ENCODE measurements around the gene MLLT3.

The MLLT3 gene

DNA sequence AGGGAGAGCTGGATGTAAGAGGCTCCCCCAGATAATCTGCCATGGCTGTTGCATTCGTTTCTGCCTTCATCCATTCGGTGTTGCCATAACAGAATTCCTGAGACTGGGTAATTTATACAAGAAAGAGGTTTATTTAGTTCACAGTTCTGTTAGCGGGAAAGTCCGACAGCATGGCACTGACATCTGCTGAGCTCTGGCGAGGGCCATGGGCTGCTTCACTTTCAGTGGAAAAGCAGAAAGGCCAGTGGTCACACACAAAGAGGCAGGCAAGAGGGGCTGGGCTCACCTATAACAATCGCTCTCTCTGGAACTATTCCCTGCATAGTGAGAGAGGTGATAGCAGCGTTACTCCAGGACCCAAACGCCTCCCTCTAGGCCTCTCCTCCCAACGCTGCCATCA, 305.9 kb downstream of the MLLT3 start:
- FAIRE-seq (no peak), DNase-seq (ENCODE audit: insufficient read length, low spot score) (no peak)

DNA sequence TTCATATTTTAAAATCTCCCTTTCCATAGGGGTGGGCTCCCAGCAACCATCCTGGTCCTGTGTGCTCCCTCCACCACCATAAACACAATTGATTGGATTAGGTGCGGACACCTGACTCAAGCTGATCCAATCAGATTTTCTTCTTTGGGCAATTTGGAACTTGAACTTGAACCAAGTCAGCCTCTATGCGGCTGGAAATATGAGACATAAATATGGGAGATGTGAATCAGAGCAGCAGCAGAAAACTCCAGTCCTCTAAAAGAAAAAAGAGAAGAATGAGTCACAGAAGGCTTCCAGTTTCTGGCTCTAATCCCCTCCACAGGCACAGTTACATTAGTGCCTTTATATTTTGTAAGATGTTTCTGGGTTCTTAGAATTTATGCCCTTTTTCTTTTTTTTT, 306.6 kb downstream of the MLLT3 start:
- FAIRE-seq = no peak
- DNase-seq (ENCODE audit: insufficient read length, low spot score) = peak; percentile 14

DNA sequence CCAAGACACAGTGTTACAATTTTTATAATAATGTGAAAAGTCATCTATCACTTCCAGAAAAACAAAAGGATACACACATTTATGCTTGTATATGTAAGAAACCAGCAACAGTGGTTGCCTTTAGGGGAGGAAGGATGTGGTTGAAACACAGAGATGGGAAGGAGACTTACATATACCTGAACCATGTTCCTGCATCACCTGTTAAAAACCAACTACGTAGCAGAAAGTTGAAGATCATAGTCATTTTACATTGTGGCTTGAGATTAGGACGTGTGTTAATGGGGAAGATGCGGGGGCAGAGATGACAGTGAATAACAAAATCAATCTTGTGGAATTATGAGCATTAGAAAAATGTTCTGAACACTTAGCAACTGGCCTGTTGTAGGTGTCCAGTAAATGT, 307.3 kb downstream of the MLLT3 start:
- DNase-seq (ENCODE audit: insufficient read length, low spot score) (no peak), FAIRE-seq (no peak)

DNA sequence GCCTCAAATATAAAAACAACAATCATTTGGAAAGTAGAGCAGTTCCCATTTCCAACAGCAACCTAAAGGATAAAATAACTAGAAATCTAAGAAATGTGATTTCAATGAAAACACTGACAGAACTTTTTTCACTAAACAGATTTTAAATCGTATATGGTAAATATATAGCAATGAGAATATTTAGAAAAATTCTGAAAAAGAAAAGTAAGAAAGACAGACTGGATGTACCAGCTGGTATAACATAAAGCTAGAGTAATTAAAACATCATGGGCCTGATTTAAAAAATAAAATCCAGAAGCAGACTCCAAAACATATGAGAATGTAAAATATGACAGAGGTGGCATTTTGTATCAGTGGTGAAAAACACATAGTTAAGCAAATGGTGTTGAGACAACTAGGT, 308.9 kb downstream of the MLLT3 start:
- FAIRE-seq (no peak), DNase-seq (ENCODE audit: insufficient read length, low spot score) (no peak)

DNA sequence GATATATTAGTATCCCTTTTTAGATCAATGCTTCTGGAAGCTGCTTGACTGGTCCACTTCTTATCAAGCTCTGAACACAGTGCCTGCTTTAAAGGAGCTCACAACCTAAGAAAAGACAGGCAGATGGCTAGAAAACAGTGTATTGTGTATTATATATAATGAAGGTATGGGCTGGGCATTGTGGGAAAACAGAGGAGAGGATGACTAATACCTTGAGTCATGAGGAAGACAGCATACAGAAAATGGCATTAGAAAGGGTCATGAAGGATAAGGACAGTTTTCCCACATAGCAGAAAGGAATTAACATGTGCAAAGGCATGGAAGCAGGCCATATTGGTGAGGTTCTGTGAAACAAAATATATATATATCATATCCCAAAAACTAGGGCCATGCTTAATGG, 309.6 kb downstream of the MLLT3 start:
- DNase-seq (ENCODE audit: insufficient read length, low spot score) = no peak
- FAIRE-seq = no peak

DNA sequence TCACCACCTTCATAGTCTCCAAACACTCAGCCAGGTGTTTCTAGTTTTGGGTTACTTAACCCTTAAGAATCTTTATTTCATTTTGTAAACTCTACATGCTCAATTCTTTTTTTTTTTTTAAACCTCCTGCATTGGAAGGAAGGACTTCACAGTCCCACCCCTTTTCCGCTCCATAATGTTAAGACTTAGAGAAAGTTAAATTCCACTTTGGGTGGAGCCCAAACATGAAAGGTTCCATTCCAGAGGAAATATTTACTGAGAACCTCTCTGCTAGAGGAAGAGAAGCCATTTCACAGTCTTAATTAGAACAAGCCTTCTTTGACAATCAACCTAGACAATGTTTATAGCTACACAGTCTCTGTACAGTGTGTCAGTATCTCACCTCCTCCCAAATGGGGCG, 312.3 kb downstream of the MLLT3 start:
- no peak for DNase-seq (ENCODE audit: insufficient read length, low spot score)
- FAIRE-seq = no peak

DNA sequence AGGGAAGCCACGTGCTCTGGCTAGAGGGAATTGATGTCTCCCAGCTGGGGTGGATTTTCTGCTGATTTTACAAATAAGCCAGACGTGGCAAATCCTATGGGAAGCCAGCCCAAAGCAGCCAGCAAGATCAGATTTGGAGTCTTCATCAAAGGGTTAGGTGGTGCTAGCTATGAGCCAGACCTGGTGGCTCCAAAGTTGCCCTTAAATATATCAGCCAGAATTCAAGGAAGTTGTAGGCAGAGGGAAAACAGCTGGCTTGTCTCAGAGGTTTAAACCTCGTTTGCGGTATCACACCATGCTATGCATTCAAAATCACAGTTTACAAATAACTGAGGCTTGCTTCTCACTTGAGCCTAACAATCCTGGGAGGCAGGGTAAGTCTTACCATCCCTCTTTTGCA, 313.2 kb downstream of the MLLT3 start:
- DNase-seq (ENCODE audit: insufficient read length, low spot score) (no peak), FAIRE-seq (no peak)

DNA sequence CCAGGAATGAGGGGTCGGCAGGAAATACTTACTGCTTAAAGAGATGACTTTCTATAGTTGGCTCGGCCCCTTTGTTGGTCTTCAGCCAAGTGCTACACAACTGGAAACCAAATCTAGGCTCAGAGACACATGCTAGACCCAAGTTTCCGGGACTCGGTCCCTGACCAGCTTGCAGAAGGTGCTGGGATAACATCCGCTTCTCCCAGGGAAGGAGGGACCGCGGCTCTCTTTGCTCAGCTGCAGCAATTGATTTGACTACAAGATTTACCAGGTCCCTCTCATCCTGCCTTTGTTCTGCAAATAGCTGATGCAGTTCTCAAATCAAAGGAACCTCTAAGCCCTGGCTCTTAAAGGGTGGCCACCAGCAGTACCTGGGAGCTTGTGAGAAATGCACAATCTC, 314.7 kb downstream of the MLLT3 start:
- FAIRE-seq (no peak), DNase-seq (ENCODE audit: insufficient read length, low spot score) (no peak)

DNA sequence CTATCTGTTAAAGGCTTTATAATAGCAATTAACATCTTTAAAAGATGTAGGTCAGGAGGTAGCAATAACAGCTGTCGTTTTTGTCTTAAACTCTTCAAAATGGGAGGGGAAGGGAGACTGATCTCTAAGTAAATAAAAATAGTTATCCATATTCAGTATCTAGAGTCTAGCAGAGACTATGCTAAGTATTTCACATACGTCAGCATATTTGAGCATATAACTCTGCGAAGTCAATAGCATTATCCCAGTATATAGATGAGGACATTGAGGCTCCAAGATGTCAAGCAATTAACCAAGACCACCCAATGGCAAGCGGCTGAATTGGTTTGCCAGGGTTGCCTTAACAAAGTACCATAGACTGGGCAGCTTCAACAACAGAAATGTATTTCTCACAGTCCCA, 316.8 kb downstream of the MLLT3 start:
- FAIRE-seq (no peak), DNase-seq (ENCODE audit: insufficient read length, low spot score) (no peak)

DNA sequence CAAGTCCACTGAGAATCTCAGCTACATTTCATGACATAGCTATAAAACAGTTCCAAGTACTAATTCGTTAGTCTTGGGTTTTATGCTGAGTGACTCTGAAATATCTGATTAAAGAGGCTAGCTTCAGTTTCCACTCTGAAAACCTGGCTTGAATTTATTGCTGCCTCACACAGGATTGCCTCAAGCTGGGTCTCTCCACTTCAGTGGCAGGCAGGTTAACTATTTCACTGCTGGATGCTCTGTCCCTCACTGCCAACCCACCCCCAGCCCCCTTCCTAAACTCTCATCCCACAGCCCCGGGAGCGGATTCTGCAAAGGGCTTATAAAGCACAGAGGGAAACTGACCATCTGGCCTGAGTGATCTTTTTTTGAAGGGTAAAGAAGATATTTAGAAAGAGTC, 318.3 kb downstream of the MLLT3 start:
- DNase-seq (ENCODE audit: insufficient read length, low spot score) = no peak
- no peak for FAIRE-seq

DNA sequence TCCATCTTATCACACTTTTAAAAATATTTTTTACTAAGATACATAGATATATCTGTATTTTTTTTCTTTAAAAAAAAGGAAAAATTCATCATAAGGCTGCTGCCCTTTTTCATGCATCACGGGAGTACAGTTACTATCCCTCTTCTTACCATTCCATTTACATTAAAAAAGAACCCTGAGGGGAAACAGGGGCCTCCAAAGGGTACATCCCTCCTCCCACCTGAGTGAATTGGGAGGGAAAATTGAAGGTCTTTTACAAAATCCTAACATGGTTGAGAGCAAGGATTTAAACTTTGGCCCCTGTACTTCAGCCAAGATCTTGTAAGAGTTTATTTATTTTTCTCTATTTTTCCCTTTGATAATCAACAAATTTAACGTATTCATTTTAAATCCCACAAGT, 319.2 kb downstream of the MLLT3 start:
- no peak for FAIRE-seq

DNA sequence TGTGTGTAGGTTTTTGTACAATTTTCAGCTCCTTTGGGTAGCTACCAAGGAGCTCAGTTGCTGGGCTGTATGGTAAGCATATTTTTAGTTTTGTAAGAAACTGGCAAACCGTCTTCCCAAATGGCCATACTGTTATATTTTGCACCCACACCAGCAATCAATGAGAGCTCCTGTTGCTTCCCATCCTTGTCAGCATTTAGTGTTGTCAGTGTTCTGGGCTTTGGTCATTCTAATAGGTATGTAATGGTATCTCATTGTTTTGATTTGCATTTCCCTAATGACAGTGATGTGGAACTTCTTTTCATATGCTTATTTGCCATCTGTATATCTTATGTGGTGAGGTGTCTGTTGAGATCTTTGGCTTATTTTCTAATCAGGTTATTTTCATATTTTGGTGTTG, 320.1 kb downstream of the MLLT3 start:
- DNase-seq (ENCODE audit: insufficient read length, low spot score) (no peak), FAIRE-seq (no peak)

More for the DNA sequence above, 319.2 kb downstream of the MLLT3 start:
- DNase-seq (ENCODE audit: insufficient read length, low spot score) = no peak

DNA sequence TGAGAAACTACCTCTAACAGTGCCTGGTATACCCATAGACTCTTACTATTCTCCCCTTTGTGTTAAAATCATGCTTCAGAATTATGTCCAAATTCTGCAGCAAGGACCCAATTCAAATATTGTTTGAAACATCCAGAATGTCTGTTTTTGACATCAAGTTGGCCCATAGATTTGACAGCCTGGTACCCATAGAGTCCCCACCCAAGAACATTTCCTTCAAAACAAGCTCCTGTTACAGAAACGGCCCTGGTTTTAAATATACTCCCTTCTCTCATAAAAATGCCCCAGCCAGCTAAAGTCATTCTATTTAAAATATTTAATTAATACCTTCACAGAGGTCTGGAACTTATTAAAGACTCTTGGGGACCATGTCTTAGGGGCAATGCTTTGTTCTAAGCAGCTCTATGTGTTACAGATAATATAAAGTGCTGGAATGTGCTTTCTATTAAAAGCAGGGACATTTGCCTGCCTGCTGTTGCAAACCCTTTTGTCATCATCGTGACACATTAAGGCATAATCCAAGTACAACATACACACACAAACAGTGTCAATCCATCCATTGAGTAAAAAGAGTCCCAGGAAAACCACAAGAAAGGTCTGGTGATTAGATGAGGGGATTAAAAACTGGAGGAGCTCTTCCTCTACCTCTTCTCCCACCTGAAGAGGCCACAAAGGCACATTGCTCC, 321.7 kb downstream of the MLLT3 start:
- DNase-seq (ENCODE audit: insufficient read length, low spot score) = no peak
- FAIRE-seq = no peak

DNA sequence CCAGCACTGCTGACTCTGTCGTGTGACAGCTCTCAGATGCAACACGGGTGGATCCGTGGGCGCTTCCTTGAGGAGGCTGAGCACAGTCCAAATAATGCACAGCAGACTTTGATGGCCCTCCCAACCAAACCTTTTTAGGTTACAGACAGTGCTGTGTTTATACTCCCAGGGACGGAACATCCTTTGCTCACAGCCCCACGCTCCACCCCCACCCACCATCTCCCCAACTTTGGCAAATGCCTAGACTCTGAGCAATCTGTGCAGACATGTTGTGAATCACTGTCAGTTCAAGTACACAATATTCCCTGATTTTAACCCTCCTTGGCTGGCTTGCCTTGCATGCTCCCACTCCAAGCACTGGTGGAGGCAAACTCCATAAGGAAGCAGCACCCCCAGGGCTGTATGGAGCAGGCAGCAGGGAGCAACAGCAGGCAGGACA, 324.6 kb downstream of the MLLT3 start:
- FAIRE-seq (no peak), DNase-seq (ENCODE audit: insufficient read length, low spot score) (no peak)

DNA sequence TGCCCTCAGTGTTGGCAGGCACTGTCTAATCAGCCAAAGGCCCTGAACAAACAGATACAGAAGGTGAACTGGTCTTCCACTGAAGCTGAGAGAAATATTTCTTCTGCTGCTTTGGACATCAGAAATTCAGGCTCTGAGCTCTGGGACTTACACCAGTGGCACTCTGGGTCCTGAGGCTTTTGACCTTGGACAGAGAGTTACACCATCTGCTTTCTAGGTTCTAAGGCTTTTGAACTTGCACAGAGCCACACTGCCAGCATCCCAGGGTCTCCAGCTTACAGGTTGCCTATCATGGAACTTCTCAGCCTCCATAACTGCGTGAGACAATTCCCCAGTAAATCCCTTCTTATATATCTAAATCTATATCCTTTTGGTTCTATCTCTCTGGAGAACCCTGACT, 326.7 kb downstream of the MLLT3 start:
- FAIRE-seq (no peak), DNase-seq (ENCODE audit: insufficient read length, low spot score) (no peak)

DNA sequence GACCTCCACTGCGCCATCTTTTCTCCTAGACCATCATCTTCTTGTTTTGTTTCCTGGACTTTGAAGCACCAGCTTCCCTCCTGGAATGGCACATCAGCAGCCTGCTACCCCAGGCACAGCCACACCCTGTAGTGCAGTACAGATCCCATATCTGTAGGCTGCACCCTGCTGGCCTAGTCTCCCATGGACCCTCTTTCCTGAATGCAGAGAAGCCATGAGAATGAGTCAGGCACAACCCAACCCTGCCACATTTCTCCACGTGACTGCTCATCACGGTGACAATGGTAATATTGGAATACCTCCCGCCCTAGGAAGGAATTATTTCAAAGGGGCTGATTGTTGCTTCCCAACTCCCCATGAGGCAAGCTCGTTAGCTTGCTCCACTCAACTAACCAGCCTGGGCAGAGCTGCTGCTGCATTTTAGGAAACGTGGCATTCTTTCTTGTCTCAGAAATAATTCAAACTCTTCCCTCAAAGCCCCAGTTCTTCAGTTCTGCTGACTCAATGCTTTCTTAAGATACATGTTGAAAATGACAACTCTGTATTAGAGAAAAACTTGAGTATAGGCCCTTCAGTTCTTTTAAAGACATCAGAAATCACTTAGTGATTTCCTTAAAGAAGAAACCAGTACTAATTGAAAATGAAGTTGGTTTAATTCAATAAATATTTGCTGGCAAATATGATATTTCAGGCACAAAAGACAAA, 328.1 kb downstream of the MLLT3 start:
- FAIRE-seq (no peak), DNase-seq (ENCODE audit: insufficient read length, low spot score) (no peak)

DNA sequence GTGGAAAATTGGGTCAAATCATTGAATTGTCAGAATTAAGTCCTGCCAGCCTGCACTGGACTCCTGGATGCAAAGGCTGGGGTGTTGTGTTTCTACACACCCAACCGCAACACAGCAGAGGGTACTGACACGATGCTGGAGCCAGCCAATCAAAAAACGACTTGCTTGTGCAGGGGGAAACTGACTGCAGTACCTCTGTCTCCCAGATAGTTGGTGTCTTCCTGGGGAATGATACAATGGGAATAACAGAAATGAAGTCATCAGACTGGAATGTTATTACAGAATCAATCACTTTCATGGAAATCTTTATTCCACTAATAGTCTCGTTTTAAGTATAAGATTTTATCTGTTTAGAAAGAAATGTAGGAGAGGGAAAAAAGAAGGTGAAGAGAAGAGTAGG, 330.3 kb downstream of the MLLT3 start:
- DNase-seq (ENCODE audit: insufficient read length, low spot score) = peak; percentile 12
- no peak for FAIRE-seq

All from HTR-8/SVneo (cell line).